NOMO-1 treated with DMSO at 0.1 percent for 48 hours (cell line): ENCODE data around the gene HMGCS2.
A peak's percentile ranks its signal among the peaks of the same experiment; 100 is the strongest.
"Not testable (repeated sequence)": the region's sequence is repeated elsewhere in the genome, so short reads cannot be mapped to it uniquely, and the experiment has no call there.

Experiments used
- DNase-seq: peaks from one replicate; lab custom pipeline; 2025; ENCODE audit not compliant: unreplicated experiment; lab: John Stamatoyannopoulos, UW

Gene HMGCS2

DNA sequence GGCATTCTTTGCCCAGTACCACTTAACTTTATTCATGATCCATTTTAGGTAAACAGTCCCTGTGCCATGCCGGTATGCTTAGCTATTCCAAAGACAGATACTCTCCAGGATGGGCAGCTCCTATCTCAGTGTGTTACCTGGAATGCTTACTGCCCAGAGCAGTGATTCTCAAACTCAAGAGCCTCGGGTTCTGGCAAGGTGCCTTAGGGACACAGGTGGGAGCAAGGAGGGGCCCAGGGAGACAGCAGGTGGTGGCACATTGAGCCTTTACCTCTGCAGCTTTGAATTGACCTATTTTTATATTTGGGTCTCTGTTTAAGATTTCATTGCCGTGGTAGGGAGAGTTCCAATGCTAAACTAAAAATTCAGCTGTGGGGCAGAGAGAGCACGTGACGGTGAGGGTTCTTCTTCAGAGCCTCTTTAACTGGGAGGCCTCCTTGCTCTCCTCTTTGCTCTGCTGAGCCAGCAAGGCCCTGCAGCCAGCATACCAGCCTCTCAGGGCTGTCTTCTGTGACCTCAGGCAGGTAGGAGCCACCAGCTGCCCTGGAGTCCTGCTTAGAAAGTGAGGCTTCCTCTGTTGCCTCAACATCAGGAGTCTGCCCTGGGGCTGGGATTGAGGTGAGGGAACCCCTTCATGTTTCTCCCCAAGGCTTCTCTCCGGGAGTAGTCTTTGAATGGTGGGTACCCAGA lies 36.8 kb downstream of the HMGCS2 start:
- no peak for DNase-seq

DNA sequence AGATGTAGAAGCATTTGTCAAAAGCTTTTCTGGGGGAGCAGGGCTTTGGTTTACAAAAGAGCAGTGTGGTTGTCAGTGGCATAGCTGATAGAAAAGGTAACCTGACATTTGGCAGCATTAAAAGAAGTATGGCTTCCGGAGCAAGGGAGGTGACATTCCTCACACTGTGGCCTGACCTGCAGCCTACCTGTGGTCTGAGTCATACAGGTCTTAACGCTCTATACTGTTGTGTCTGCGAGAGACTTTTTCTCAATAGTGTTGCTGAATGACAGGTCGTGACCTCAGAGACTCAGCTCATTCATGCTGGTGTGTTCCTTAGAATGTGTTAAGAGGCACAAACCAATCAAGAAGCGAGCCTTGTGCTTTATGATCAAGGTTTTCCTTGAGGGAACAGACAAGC lies 37.6 kb downstream of the HMGCS2 start:
- DNase-seq = no peak

DNA sequence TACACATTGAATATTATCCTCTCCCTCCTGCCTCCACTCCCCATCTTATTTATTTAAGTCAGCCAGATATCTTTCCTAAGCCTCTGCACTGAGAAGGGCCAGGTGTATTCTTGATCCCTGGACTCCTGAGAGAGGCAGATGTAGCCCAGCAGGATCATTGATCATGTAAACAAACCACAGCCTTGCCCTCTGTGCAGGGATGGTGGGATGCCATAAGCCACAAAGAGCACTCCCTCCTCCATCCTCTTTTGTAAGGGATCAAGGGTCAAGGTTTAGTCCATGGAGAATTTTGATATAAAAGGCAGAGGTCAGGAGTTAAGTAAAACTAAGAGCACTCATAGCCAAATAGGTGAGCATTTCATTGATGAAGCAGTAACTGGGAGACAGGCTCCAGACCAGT lies 39.7 kb downstream of the HMGCS2 start:
- no peak for DNase-seq

DNA sequence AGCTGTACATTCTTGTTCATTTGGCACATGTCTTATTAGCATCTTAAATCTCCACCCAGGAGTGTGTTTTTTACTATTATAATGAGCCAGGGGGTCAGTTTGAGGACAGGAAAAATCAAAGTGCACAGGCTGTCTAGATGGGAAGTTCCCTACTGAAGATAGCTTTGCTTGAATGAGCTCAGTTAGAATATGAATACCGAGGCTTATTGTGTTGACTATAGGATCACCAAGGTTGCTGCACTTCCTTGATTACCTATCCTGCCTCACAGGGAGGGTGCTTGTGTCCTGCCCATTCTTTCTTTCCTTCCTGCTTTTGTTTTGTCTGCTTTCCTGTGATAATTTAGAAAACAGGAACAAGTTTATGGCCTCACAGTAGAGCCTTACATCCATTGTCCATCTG lies 40.7 kb downstream of the HMGCS2 start:
- no peak for DNase-seq

DNA sequence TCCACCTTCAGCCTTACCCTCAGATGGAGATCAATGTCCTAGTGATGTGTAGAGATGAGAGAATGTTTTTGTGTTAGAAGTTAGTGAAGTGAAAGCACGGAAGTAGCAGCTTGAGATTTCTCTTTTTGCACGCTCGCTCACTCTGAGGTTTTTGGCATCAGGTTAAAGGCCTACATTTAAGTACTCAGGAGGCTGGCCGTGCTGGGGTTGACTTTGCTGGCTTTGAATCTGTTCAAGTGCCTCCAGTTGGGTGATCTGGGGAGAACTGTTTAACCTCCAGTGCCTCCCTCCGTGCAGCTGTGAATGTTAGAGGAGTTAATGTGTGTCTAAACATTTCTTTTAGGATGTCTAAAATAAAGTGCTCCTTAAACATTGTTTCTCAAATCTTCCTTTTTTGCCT lies 43.1 kb downstream of the HMGCS2 start:
- DNase-seq = no peak

DNA sequence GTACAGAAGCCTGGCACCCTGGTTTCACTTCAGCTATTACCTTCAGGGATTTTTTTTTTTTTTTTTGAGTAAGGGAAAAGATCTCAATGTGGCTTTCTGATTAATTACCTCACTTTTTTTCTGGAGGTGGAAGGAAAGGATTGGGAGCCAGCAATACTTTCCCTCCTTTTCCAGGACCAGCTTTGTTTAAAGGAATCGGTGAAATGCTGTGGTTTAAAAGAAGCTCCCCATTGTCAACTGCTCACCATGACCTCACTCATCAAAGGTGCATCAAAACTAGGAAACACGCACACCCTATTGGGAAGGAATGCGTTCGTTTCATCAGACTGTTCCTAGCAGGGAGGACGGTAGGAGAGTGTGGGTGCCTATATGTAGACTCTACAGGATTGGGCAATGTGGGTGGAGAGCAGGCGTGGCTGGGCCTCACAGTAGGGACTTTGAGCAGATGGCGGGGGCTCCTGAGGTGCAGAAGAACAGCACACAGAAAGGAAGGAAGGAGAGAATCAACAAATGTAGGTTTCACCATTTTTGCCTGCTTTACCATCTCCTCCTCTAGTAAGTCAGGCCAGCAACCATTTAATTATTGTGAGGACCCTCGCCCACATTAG lies 44.0 kb downstream of the HMGCS2 start:
- DNase-seq = no peak

DNA sequence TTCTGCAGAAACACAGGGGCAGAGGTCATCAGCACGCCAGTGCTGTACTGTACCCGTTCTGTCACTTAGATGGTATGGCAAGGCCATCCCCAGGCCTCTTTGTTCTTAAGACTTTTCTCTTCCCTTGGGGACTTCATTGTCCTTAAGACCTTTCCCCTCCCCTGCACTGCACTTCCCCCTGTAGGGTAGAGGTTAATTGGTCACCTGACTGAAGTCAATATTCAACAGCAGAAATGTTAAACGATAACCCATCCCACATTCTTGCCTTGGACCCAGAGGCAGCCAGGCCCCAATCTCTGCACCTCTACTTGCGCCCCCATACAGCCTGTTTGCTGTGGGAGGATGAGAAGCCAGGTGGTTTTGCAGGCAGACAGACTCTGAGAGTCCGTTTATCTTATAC lies 46.8 kb downstream of the HMGCS2 start:
- no peak for DNase-seq

DNA sequence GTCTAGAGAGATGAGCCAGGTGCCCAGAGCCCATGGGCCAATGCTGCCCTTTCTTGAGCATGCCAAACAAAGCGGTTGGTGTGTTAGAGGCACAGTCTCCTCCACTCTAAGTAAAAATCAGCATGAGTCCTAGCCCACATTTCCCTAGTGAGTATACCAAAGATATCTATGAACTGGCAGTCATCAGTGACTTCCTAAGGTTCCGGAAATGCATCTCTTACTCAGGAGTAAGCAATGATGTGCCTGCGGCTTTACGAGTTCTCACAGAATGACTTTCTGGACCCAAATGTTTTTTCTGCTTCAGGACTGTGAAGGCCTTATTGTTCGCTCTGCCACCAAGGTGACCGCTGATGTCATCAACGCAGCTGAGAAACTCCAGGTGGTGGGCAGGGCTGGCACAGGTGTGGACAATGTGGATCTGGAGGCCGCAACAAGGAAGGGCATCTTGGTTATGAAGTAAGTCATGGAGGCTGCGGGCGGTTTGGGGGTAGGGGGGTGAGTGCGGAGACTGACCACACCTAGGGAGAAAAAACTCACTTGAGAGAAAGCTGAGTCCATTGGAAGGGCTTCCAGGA lies 47.8 kb downstream of the HMGCS2 start:
- DNase-seq = no peak

DNA sequence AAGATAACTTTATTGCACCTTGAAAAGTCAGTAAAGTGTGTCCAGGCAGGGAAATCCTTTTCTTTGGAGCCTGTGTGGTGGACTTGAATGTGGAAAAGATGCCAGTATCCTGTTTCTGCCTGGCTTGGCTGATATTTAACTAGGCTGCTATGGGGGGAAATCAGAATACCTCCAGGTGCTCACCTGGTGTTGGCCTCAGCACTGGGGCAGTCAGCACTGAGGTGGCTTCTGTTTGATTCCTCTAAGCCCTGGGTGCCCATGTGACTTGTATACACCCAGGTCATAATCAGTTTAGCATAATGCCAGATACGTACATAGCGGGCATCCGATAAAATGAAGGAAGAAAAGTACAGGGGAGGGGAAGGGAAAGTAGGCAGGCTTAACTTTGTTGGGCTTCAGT lies 49.7 kb downstream of the HMGCS2 start:
- no peak for DNase-seq

DNA sequence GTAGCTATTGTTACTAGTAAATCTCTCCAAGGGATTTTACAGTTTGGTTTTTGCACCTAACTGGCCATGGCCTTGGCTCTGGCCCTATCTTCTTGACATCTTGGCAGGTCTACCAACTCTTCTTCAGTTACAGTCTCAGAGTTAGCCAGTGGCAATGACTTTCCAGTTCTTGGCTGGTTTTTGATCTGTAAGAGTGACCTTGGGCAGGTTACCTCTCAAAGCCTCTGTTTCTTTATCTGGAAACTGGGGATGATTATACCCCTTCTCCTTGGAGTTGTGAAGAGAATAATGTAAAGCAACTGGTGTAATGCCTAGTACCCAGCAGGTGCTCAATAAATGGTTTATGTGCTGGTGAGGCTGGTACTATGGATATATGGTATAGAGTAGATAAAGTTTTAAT lies 50.3 kb downstream of the HMGCS2 start:
- DNase-seq = no peak

DNA sequence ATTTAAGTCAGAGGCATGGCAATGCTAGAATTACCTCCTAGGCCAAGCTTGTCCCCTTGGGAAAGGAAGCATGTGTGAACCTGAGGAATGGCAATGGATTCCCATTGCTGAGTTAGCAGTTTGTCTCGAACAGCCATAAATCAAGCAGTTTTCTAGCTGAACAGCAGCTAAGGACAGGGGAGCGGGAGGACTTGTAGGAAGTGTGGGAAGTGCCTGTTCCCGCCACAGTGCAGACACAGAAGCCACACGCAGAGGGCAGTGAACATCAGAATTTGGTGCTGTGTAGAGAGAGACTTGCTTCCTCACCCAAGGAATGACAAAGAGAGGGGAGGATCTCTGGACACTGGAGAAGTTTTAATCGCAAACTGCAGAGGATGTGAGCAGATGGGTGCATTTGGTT lies 53.2 kb downstream of the HMGCS2 start:
- no peak for DNase-seq

DNA sequence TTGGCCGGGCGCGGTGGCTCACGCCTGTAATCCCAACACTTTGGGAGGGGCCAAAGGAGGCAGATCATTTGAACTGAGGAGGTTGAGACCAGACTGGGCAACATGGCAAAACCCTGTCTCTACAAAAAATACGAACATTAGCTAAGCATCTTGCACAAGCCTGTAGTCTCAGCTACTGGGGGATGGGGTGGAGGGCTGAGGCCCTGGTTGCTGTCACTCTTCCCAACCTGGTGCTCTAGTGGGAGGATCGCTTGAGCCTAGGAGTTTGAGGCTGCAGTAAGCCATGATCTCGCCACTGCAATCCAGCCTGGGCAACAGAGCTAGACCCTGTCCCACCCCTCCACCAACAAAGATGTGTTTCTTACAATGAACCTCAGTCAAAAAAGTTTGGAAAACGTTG lies 54.1 kb downstream of the HMGCS2 start:
- DNase-seq = no peak

DNA sequence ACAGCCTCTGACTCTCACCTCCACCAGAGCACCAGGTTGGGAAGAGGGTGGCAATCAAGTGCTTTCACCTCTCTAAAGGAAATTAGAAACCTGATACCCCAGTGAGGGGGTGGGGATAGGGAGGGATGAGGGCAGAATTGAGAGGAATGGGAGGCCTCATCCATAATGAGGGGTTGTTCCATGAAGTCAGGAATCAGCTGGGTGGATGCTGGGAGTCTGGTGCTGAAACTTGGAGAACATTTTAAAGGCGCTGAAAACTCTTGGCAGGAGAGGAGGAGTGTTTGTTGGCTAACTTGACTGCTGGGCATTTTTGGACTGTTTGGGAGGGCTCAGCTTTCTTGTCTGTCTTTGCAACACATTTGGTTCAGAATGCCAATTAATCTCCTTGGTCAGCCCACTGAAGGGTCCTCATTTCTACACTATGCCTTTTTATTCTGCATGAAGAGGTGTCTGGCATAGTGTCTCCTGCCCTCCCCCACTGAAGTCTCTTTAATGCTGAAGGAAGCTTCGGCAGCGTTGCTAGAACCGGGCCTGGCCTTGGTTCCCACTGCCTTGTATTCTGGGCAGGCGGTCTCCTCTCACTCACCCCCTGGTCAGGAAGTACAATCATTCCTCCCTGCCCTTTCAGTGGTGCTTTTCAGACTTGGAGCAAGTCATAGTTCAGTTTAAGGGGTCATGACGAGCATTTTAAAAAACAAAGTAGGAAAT lies 54.8 kb downstream of the HMGCS2 start:
- DNase-seq = no peak

DNA sequence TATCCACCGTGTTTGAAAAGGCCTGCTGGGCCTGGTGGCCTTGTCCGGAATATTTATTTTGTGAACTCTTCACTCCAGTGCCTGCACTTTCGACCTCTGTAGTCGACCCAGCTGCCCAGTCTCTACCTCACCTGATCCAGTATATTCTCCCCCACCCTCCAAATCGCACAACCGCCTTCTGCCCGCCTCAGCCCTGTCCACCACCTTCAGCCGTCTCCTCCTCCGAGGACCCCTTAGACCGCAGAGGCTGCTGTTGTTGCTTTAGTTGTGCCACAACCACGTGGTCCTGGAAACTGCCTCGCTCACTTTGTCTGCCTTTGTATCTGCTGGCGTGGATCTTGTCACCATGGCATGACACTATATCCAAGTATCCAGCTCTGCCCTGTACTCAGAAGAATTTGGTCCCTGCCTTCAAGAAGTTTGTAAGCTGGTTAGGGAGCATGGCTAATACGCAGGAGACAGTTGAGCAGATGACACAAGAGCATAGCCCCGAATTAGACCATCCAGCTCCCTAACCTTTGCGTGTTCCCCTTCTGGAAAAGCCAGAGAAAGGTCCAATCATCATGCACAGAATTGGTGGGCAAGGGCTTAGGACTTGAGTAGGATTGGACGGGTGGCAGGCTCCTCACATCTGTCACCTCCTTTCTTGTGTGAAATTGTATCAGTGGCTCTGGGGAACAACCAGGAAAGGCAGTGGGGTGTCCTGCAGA lies 55.5 kb downstream of the HMGCS2 start:
- no peak for DNase-seq

DNA sequence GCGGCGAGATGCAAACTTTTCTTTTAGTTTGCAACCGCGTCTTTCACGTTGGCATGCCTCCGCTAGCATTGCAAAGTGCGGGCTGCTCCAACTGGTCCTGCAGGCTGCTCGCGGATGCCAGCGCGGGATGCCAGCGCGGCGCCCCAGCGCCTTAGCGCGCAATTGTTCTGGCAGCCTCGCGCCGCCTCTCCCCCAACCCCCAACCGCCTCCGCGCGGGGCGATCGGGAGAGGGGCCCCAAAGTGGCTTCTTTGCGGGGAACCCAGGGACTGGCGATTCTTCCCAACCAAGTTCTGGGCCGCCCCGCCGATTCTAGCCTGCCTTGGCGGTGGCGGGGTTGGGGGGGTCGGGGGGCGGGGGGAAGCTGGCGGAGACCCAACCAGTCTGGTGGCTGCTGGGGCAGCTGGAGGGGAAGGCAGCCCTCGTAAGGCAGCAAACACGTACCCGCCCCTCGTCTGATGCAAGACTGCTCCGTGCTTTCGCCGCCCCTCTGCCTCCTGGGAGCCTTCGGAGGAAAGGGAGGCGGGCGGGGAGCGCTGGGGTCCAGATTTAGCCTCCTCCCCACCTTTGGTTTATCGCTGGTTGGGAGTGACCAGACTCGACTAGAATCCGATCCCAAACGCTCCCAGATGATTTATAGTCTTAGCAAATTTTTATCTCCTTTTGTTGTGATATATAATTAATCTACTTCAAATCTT lies 56.2 kb downstream of the HMGCS2 start:
- DNase-seq = peak; percentile 32

DNA sequence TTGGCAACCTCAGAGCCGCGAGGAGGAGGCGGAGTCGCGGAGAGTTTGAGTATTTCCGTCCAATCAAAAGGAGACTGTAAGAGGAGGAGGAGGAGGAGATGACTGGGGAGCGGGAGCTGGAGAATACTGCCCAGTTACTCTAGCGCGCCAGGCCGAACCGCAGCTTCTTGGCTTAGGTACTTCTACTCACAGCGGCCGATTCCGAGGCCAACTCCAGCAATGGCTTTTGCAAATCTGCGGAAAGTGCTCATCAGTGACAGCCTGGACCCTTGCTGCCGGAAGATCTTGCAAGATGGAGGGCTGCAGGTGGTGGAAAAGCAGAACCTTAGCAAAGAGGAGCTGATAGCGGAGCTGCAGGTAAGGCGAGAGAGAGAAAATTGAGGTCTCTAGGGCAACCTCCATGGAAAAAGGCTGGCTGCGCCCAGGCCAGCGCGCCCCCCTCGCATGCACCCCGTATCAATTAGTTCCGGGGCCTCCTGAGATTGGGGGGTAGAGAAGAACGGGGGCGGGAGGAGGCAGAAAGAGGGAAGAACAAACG lies 56.8 kb downstream of the HMGCS2 start, which contains the start of gene PHGDH:
PHGDH (plus strand) TSS at position 131 of the 538 bp plus-strand sequence; CDS start at position 220, 89 bp downstream.
- DNase-seq = peak; percentile 79

DNA sequence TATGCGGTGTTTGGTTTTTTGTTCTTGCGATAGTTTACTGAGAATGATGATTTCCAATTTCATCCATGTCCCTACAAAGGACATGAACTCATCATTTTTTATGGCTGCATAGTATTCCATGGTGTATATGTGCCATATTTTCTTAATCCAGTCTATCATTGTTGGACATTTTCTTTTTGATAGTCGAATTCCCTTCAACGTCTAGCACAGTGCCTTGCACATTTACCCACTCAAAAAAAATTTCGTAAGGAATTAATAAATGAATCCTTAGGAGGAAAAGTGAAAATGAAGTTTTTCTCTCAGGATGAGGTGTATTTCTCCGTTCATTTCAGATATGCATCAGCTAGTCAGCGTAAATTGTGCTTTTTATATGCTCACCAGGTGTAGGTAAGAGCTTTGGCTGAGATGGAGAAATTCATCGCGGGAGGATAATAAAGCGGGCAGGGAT lies 57.3 kb downstream of the HMGCS2 start:
- DNase-seq = not testable (repeated sequence)

DNA sequence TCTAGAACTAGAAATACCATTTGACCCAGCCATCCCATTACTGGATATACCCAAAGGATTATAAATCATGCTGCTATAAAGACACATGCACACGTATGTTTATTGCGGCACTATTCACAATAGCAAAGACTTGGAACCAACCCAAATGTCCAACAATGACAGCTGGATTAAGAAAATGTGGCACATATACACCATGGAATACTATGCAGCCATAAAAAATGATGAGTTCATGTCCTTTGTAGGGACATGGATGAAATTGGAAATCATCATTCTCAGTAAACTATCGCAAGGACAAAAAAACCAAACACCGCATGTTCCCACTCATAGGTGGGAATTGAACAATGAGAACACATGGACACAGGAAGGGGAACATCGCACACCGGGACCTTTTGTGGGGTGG lies 62.1 kb downstream of the HMGCS2 start:
- not testable (repeated sequence) for DNase-seq

DNA sequence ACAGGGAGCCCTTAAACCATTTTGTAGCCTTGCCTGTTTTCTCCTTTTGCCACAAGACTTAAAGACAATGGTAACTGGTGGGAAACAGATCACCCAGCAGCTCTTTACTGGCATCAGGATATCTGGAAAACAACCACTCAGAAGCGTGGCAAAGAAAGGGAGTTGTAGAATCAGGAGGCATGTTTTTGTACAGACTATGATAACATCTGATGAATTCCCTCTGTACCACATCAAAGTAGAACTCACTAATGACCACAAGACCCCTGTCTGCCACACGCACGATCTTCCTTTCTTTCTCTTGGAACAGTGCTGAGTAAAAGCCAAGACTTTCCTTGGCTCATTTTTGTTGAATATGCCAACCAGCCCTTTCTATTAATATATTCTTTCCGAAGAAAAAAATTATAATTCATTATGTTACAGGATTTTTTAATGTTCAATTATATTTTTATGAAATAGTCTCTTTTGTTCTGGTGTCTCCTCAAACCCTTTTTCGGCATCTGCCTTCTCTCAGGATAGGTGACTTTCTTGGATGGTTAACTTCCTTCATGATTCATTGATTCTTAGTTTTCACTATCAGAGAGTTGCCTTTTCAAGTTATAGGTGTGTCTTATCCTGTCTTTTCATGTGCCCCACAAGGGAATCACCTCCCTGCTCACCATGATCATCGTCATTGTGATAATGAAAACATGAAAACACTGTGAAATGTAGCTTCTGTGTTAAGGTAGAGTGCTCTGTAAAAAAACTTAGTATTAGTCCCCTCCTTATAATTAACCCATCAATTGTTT lies 64.8 kb downstream of the HMGCS2 start:
- no peak for DNase-seq

DNA sequence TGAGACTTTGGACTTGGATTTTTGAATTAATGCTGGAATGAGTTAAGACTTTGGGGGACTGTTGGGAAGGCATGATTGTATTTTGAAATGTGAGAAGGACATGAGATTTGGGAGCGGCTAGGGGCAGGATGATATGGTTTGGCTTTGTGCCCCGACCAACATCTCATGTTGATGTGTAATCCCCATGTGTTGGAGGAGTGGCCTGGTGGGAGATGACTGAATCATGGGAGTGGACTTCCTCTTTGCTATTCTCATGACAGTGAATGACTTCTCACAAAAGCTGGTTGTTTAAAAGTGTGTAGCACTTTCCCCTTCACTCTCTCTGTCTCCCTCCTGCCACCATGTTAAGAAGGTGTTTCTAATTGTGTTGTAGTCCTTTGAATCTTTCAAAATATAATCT lies 66.3 kb downstream of the HMGCS2 start:
- peak; percentile 2 for DNase-seq
